Activated T-helper 9 cell treated with anti-CD3 and anti-CD28 coated beads, Interleukin-2, amount 50 U/mL, for 16 hours (primary cell): ENCODE measurements around the gene RGS6.
"Not testable (repeated sequence)": the region's sequence is repeated elsewhere in the genome, so short reads cannot be mapped to it uniquely, and the experiment has no call there.

ENCODE experiments used
- DNase-seq: peaks from one replicate; pipeline ENCODE4 v3.0.0-alpha.2; 2020; ENCODE audit warnings: low read depth

The RGS6 gene

DNA sequence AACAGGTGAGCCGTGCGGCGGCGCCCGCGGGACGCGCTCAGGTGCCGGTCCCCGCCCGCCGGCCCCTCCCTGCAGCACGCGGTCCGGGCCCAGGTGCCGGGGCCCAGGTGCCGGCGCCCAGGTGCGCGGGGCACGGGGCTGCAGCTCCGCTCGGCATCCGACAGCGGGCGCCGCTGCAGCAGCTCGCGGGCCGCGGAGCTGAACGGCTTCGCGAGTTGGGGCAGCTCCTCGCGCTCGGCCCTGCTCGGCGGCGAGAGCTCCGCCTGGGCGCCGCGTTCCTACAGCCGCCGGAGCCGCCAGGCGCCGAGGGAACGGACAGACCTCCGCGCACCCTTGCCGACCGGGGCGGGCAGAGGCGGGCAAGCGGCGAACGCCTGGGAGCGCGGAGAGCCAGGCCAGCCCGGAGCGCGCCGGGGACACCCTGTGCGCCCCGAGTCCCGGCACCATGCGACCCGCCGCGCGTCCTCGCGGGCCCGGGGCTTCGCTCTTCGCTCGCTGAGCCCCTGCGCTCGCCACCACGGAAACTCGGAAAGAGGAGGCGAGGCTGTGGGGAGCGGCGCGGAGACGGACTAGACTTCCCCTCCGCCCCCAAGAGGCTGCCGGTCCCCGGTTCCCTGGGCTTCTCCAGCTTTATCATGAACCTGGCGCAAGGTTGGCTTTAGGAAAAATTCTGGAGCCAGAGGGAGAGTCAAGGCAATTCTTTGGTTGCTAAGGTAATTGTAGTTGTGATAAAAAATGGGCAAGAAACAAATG lies at the start of gene RGS6:
RGS6 (plus strand) TSS at position 201 of the 753 bp plus-strand sequence.
- DNase-seq: no peak

DNA sequence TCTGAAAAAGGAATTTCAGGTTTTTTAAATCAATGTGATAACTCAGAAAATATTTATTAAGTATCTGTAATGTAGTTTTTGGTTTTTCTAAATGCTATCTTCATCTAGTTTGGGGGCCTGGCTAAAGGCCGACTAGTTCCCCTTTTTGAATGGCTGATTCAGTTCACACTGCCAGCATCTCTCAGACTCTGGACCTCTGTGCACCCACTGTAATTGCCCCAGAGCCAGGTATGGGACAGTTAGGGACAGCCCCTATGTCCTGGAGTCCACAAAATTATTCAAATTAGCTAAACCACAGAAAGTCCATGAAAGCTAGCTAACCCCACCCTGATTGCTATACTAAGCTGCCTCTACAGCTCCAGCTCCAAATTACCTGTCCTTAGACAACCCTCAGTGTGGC lies 49.1 kb upstream of the RGS6 start:
- no peak for DNase-seq

DNA sequence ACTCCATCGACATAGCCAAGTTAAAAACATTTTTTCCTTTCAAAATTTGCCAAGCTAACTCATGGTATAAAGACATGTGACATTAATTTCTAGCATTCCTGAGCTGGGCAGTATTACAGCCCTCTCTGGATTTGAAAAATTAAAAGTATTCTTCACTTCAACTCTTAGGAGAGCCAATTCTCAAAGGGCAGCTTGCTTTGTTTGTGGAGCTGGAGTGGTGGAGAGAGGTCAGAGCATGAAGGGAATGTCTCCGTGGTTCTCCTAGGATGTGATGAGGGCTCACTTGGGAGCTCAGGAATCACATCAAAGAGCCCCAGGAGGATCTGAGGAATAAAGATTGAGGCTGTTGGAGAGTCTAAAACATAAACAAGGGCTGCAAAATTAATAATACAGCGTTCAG lies 46.9 kb upstream of the RGS6 start:
- DNase-seq: no peak

DNA sequence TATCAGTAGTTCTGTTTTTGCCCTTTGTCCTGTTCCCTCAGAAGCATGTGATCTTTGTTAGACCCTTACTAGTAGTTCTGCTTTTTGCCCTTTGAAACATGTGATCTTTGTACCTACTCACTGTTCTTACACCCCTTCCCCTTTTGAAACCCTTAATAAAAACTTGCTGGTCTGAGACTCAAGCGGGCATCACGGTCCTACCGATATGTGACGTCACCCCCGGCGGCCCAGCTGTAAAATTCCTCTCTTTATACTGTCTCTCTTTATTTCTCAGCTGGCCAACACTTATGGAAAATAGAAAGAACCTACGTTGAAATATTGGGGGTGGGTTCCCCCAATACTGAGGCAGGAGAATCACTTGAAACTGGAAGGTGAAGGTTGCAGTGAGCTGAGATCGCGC lies 44.4 kb upstream of the RGS6 start:
- DNase-seq: not testable (repeated sequence)

DNA sequence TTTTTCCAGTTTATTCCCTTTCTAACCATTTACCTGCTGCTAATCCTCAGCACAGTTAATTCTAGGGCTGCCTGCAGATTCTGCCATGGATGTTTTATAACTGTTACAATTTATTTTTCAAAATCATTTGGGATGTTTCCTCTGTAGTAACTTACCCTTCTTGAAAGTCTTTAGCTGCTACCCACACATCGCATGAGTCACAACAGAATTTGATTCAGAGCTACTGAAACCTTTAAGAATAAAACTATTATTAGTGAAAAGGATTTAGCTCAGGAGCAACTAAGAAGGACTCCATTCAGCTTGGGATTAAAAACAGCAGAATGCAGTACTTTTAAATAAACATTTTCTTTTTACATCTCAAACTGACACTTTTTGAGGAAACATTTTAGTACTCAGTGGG lies 41.7 kb upstream of the RGS6 start:
- DNase-seq: no peak

DNA sequence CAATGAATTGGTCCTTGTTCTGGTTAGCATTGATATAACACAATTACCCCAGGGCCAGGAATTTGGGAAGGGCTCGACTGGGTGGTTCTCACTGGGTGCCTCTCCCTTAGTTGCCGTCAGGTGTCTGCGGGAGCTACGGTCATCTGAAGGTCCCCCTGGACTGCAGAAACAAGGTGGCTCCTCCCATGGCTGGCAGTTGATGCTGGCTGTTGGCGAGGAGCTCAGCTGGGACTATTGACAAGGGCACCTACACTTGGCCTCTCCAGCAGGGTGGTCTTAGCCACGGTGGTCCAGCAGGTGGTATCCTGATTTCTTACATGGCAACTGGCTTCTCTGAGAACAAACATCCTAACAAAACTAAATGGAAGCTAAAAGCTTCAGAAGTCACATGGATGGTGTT lies 41.0 kb upstream of the RGS6 start:
- DNase-seq: no peak

DNA sequence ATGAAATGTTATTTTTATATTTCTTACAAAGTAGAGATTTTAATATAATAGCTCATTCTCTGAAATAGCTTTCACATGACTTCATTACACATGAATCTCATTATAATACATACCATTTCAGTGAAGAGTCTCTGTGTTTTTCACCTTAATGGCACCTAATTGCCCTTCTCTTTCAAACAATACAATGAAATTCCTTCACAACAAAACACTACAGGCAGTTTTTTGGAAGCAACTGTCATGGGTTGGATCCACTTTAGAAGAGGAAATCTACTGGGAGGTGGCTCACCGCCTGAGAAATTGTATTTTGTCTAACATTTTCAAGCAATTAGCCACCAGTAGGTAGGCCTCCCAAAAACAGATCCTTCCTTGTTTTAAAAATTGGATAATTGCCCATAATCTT lies 40.3 kb upstream of the RGS6 start:
- no peak for DNase-seq

DNA sequence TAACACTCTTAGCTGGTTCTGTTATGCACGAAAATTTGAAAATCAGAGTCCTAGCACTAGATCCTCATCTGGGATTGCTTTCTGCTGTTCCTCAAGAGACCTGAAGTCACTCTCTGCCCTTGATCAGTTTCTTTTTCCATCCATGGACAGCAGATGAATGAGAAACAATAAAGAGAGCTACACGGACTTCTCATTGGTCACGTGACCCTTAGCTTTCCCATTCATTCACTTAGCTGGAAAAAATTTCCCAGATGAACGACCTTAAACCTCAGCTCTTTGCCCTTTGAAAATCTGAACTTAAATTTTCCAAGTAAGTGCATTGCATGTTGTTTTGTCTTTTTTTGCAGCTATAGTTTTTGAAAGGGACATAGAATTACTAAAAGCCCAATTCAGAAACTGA lies 27.2 kb upstream of the RGS6 start:
- DNase-seq: no peak

DNA sequence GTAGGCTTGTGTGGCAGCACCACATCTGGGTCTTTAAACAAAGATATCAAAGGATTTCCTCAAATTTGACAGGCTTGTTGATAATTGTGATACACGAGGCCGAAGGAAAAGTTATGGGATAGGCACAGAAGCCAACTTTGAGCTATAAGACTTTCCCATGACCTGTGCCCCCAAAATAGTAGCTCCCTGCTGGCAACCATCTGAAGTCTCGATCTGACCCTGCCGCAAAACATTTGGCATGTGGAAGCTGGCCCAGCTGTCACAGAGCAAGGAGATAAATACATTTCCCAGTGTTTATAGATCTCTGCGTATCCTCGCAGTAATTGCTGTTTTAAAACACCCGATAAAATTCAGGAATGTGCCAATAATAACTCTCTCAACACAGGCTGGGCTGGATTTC lies 26.4 kb upstream of the RGS6 start:
- DNase-seq: no peak

DNA sequence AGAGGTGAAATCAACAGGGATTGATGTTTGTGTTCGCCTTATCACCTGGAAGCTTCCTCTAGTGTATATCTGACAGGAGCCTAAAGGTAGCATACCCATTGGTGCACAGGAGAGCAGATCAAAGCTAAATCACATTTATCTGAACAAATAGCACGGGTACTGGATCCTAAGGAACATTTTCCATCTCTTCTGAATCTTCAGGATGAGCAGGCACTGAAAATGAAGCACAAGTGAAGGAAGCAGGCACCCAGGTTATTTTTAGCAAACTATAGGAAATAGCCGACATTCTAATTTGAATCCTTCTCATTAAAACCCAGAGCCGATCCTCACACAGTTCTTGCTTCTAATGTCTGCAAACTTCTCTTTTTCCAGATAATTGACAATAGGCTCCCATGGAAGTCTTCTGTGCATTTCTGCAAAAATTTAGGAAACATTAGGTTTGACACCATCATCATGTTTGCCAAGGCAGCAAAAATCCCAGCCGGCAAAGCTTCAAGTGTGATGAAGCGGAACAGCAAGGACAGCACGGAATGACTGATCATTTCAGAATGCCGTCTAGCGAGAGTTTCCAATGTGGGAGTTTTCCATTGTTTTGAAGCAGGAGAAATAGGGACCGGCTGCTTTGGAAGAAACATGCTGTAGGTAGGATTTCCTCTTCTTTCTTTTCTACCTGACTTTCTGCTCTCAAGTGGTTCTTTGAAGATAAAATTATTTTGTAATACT lies 24.3 kb upstream of the RGS6 start:
- no peak for DNase-seq

DNA sequence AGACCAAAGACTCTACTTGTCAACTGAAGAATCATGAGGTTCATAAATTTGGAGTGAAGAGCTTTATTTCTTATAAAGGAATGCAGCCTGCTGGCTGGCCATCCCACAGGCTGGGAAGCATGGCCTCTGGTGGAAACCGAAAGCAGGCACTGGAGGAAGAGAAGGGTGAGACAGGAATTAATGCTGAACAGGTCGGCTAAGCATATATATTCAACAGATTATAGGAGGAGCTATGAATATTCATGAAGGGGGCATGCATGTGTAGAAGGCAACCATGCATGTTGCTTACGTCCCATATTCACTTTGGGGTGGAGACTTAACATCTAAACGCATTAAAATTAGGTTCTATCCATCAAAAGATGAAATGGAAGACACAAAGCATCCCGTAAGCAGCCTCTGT lies 20.6 kb upstream of the RGS6 start:
- no peak for DNase-seq

DNA sequence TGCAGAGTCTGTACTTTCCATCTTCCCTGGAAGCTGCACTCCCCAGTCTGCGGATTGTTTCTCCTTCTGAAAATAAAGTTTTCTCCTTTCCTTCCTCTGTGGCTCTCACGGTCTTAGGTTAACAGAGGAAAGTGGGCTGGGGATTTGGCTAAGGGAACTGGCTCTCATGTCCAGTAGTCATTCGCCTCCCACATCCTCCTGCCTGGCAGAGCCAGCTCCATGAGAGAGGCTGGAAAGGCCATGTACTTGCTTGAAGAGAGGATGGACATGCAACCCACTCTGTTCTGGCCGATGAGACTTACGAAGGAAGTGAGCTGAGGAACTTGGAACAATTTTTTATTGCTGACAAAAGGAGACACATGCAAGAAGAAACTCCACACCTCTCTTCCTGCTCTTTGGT lies 18.9 kb upstream of the RGS6 start:
- no peak for DNase-seq

DNA sequence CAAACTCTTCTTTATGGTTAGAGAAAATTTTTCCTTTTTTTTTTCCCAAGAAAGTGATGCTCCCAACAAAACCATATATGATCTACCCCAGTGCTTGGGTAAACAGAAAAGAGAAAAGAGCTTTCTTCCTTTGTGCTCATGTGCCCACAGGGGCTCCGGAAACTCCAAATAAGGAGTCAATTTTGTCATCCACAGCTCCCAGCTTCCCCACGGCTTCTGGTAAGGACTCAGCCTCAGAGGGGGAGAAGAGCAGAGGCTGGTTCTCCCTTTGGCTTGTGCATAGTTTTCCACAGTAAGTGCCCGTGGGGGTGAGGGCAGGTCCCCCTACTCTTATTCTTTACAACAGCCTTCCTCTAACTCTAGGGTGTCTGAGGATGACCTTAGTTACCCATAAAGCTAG lies 13.3 kb upstream of the RGS6 start:
- no peak for DNase-seq

DNA sequence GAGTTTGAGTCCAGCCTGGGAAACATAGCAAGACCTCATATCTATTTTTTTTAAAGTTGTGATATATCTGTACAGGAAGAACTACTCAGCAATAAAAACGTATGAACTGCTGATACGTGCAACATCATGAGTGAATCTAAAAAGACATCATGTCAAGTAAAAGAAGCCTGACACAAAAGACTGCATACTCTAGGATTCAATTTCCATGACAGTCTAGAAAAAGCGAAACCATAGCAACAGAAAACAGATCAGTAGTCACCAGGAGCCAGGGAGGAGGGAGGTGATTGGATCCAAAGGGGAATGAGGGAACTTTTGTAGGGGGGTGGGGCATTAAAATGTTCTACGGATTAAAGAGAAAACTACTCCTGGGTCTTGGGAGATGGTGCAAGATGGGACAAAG lies 8.7 kb upstream of the RGS6 start:
- no peak for DNase-seq

DNA sequence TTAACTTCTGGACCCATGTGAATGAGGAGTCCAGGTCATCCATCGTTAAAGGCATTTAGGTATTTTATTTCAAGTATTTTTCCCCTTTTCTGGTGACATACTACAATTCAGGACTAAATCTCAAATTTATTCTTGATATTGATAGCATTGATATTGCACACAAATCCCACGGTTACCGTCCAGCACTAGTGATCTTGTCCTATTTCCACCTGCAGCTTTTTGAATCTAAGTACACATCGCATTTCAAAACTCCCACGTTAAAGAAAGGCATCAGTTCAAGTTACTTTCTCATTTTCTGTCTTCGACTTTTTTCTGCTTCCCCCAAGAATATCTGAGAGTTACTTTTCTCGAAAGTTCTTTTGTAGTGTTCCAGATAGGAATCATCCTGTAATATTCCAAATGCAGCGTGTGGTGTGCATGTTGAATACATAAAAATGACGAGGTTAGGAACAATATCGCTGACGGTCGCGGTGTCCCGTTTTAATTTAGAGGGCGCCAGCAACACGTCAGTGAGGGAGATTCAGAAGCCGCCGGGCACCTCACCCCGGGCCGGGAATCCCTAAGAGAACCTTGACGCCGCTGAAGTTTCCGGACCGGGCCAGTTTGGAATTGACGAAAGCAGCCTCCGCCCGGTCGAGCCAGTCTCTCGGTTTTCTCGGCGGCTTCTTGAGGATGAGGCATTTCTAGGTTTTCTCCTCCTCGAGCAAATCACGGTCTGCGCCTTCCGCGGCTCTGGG lies 569 bp upstream of the RGS6 start:
- DNase-seq: no peak

DNA sequence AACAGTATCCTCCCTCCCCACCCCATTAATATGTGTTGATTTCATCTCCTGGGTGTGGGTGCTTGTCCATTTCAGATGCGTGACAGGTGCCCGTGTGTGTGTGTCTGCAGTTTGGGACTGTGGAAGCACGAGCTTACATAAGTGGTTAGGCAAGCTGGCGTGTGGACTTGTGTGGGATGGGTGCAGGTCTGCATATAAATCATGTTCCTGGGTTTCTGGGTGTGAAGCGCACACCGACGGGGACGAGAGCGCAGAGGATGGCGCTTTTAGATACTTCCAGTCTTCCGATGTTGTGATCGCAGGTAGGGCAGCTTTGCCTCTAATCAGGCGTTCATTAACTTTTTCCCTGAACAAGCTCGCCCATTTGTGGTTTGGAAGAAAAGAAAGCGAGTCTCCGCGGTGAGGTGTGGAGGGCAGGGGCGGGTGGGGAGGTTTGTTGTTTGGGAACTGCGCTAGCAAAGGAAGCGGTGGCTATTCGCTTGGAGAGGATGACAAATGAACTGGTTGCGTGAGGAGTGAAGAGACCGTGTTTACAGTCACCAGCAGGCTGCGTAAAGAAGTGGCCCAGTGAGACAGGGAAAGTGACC lies 865 bp downstream of the RGS6 start:
- no peak for DNase-seq

DNA sequence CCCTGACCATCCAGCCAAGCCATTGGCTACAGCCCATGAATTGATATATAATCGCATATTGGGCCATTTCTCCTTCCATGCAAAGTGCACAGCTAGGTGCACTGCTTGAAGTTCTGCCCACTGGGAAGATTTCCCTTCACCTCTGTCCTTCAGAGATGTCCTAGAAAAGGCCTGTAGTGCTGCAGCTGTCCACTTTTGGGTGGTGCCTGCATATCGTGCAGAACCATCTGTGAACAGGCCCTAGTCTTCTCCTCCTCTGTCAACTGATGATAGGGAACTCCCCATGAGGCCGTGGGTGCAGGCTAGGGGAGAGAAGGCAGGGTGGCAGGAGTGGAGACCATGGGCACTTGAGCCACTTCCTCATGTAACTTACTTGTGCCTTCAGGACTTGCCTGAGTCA lies 6.0 kb downstream of the RGS6 start:
- not testable (repeated sequence) for DNase-seq

DNA sequence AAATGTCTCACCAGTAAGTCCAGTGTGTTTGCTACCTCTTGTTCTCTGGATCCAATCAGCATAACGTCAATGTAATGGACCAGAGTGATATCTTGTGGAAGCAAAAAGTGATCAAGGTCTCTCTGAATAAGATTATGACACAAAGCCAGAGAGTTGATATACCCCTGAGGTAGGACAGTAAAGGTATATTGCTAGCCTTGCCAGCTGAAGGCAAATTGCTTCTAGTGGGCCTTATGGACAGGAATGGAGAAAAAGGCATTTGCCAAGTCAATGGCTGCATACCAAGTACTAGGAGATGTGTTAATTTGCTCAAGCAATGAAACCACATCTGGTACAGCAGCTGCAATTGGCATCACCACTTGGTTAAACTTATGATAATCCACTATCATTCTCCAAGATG lies 7.1 kb downstream of the RGS6 start:
- not testable (repeated sequence) for DNase-seq

DNA sequence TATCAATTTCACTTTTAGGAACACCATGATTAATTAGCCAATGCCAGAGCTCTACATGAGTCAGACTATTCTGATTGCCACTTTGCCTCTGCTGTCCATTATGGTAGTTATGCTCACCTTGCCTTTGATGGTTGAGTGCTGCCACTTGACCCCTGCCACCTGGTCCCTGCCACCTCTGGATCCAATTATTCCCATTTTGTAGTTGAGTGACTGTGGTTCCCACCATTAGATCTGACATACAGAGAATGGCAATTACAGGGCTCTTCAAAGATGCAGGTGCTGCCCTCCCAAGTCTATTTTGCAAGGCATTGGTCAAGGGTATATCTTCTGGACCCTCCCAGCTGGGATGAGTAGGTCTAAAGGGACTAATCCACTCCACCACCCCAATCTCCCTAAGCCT lies 8.3 kb downstream of the RGS6 start:
- DNase-seq: not testable (repeated sequence)

DNA sequence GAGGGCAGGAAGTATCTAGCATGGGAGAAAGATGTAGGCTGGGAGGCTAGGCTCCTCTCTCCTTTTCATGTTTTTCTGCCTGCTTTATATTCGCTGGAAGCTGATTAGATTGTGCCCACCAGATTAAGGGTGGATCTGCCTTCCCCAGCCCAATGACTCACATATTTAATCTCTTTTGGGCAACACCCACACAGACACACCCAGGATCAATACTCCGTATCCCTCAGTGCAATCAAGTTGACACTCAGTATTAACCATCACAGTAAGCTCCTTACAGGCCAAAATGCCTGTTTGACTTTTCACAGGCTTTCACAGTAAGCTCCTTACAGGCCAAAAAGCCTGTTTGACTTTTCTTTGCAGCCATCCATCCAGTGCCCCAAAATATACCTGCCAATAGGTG lies 9.4 kb downstream of the RGS6 start:
- not testable (repeated sequence) for DNase-seq

DNA sequence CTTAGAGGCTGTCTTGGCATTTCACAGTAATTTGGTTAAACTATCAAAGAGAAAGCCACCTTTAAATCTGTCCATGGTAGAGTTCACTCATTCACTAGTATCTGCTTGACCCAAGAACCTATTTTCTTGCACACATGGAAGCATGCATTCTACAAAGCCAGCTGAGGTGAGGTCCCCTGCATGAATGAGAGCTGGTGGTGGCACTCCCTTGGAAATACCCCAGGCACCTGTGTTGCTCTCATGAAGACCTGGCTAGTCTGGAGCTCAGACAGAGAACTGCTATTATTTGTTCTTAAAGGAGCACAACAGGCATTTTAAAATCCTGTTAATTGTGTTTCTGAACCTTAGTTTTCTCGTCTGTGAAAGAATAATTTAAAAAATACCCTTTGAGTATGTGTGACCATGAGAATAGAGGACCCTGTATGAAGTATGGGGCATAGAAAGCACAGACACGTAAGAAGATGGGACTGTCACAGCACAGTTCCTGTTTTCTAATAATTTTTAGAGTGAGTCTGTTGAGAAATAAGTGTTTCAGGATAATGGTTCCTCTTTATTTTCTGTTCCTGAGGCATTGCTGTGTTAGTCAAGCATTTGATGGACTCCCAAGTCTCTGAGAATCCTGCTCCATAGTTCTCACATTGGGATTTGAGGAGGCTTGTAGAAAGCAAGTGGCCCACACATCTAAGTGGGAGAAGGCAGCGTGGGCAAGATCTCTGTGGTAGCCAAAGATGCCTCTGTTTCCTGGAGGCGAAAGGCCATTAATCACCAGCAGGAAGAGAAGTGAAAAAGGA lies 10.9 kb downstream of the RGS6 start:
- DNase-seq: no peak

DNA sequence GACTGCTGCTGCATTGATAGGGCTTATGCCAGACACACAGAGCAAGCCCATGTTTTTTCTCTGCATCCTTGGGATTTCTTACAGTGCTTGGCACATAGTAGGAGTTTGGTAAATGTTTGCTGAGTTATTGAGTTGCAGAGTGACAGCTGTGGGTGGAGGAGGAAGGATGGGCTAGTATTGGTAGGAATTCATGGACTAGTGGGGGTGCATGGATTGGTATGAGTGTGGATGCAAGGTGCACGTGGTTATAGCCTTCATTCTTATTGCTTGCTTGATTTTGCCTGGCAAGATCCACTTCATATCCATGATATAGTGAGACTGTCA lies 11.4 kb downstream of the RGS6 start:
- no peak for DNase-seq
